GM19395 (cell line): ENCODE results near the gene KRT34.
"Not testable (repeated sequence)": the region's sequence is repeated elsewhere in the genome, so short reads cannot be mapped to it uniquely, and the experiment has no call there.

ENCODE experiments used
- ATAC-seq: cut with Tn5 transposase; IDR thresholded peaks from one replicate; pipeline ENCODE4 v1.9.1; 2021; ENCODE audit warnings: mild to moderate bottlenecking, moderate library complexity; ENCODE audit not compliant: unreplicated experiment

Gene KRT34

DNA sequence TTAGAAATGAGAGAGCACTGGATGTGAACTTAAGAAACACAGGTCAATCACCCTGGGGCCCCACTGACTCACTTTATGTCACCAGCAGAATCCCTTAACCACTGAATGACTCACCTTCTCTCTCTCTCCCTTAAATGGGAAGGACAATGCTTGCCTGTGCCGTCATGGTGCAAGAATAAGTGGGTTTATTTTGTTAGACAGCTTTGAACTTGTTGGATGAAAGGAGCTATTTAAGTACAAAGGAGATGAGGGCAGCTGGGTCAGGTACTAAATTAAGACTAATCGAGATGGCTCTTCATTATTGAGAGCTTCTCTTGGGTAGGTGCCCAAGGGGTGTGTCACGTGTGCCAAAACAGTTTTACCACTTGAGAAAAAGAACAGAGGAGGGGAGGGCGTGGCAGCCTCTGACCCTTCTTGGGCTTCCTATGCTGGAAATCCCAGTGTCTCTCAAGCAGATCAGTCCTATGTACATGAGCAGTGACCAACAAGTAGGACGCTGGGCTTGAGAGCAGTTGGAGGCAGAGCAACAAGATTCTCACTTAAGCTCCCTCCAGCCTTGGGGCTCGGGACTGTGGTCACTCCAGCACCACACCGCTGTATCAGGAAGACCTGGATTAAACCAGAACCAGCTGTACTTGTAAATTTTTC lies 22.0 kb upstream of the KRT34 start:
- ATAC-seq: no peak

DNA sequence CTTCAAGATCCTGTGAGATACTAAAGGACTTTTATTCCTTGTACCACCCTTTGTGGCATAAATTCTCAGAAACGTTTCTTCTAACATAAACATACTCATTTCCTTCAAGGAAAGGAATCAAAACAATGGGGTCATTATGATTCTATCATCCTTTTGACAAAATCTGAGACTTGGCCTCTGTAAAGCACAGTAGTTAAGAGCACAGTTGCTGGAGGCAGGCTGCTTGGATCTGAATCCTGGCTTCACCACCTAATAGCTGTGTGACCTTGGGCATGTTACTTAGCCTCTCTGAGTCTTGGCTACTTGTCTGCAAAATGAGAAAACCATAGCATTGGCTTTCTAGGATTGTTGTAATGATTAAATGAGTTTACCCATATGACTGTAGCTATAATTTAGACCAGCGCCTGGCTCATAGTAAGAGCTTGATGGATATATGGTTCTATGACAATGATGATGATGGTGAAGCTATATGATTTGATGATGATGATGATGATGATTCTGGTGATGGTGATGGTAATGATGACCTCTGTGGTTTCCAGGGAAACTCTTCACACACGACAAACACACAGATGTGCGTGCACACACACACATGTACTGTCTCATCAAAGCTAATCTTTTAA lies 21.4 kb upstream of the KRT34 start:
- no peak for ATAC-seq

DNA sequence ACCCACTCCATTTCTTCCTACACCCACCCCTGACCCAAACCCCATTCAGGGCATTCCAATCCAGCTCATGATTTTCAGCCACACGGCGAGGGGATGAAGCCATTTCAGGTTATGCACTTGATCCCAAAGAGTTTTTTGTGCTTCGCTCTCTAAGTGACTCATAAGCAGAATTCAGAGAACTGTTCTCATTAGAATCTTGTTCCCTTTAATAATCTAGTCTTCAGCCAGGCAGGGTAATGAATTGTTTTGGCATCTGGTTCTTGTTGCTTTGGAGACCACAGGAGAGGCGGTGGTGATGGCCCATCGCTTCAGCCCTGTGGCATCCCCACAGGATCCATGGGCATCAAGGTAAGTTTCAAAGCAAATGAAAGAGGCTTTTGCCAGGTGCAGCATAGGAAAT lies 20.1 kb upstream of the KRT34 start:
- no peak for ATAC-seq

DNA sequence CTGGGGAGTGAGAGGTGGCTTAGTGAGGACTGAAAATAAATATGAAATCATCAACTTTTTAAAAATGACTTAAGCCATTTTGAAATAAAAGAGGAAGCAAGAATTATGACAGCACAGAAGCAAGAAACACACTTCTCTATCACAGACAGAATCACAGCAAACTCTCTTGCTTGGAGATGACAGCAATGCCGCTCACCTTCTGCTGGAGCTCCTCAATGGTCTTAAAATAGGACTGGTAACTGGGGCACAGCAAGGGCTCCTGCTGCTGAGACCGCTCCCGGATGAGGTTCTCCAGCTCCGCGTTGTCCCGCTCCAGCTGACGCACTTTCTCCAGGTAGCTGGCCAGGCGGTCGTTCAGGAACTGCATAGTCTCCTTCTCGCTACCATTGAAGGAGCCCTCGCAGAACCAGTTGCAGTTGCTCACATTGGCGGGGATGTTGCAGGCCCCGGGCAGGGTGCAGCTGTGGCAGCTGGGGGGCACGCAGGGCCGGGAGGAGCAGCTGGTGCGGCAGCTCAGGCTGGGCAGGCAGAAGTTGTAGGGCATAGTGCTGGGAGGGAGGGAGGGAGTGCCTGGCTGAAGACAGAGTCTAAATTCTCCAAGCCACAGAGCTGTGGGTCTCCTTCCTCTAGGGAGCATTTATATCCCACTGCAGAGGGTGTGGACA lies 15.0 kb upstream of the KRT34 start, which contains the start of gene KRT31:
TSS of gene KRT31 (minus strand) at position 613 of the 665 bp plus-strand sequence. CDS start at position 544, 69 bp downstream.
- no peak for ATAC-seq

DNA sequence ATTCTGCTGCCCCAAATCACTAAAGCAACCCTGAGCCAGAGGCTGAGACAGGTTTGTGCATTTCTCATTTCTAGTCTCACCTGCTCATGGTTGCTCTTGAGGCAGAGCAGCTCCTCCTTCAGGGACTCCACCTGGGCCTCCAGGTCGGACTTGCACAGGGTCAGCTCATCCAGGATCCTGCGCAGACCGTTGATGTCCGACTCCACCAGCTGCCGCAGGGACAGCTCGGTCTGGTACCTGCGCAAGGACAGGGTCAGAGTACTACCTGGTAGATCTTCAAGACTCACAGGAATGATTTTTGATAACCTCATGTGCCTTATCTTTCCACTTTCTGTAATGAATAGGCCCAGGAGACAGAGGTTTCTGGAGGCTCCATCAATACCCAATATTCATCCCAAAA lies 14.2 kb upstream of the KRT34 start:
- no peak for ATAC-seq

DNA sequence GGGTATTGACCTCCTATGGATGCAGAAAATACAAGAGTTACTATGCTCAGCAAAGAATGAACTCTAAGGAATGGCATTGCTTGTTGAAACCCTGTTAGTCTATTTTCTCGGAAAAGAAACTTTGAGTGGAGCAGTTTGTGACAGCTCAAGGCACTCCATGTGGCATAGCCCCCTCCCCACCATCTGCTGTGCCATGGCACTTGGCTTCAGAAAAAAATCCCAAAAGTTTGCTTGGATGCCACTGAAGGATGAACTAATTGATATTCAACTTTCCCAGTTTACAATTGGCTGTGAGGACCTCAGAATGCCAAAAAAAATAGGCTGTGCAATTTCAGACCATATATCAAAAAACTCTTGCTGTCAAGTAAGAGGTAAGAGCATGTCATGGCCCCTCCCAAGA lies 13.5 kb upstream of the KRT34 start:
- no peak for ATAC-seq

DNA sequence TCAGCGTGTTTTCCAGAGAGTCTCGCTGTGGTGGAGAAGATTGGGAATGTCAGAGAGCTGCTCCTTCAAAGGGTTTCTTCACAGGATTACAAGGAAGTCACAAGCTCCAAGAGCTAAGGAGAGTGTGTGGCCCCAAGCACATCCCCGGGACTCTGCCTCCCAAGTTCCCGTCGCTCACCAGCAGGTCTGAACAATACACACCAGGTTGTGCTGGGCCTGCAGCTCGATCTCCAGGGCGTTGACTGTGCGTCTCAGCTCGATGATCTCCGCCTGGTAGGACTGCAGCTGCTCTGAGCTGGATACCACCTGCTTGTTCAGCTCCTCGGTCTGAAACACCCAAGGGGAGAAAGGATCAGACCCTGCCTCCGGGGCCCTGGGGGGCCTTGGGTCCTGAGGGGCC lies 12.9 kb upstream of the KRT34 start:
- ATAC-seq: not testable (repeated sequence)

DNA sequence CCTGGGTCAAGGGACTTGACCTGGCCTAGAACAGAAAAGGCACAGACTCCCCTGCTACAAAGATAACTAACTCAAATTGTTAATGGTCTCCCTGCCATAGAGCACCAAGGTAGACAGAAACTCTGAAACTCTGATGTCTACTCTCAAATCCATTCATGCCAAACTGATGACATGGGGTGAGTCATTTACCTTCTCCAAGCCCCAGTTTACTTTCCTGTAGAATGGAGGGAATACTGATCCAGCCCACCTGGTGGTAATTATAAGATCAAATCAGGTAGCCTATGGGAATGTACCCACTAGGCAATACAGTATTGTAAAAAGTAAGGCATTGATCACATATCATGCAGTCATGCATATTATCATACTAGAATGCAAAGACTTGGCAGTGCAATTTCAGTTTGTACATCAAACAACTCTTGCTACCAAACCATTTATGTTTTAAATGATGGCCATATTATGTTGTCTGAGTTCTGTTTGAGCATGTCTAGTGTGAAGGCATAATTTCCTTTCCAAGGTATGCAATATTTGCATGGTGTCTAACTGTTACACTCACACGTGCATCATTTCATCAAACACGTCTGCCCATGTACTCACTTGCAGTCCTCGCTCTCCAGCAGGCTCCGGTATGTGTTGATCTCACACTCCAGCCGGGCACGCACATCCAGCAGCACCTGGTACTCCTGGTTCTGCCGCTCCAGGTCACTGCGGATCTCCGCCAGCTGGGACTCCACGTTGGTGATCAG lies 12.3 kb upstream of the KRT34 start:
- no peak for ATAC-seq

DNA sequence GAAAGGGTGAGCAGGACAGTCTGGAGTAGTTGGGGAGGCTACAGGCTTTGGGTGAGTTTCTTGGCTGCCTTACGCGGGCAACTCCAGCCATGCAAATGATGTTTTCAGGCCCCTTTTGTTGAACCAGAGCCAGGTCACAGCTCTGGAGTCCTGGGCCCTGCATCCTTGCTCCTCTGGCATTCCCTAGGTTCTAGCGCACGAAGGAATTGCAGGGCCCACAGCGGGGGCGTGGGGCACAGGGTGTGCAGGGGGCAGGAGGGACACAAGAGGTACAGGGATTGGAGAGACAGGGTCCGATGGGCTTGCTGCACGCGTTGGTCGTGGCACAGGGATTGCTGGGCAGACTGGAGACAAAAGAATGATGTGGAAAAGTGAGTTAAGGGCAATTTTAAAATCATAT lies 11.7 kb upstream of the KRT34 start:
- no peak for ATAC-seq

DNA sequence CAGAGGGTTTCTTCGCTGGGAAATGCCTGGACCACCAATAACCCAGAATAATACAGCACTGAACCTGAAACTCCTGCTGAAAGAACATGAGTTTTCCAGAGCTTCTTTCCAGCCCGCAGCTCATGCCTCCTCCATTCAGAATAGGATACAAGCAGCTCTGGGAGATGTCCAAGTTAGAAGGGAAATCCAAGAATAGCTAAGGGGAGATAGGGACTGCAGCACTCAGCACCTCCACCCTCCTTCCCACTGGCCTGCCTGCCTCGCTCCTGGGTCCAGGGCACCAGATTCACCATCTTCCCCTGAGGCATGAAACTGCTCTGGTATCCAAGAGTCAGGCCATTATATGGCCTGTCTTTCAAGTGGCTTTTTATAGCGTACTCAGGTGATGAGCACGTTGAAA lies 11.2 kb upstream of the KRT34 start:
- ATAC-seq: no peak

DNA sequence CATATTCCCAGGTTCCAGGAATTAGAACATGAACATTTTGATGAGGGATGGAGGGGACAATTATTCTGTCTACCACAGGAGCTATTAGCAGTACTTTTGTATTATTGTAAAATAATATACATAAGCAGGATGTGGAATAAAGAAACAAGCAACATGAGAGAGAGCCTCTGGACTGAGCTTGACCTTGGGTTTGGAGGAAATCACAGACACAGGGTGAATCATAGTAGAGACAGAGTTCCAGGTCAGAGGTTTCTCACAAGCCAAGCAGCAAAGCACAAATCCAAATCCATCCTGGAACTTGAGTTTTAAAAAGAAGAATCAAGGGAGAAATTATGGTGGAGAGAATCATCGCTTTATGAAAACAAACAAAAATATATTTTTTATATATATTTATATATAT lies 10.2 kb upstream of the KRT34 start:
- ATAC-seq: no peak

DNA sequence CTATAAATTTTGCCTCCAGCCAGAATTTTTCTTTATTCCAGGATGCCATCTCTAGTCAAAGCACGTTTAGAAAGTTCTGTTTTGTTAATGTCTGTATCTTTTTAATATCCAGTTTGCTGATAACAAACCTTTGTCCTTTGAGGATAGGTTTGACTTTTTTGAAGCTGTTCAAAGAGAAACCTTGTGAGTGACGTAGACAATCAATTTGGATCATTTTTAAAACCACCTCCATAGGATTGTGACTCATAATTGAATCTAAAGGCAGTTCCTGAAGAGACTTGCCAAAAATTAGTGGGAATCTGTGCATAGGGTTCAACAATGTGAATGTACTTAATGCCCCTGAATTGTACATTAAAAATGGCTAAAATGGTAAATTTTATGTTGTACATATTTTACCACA lies 9.4 kb upstream of the KRT34 start:
- no peak for ATAC-seq

DNA sequence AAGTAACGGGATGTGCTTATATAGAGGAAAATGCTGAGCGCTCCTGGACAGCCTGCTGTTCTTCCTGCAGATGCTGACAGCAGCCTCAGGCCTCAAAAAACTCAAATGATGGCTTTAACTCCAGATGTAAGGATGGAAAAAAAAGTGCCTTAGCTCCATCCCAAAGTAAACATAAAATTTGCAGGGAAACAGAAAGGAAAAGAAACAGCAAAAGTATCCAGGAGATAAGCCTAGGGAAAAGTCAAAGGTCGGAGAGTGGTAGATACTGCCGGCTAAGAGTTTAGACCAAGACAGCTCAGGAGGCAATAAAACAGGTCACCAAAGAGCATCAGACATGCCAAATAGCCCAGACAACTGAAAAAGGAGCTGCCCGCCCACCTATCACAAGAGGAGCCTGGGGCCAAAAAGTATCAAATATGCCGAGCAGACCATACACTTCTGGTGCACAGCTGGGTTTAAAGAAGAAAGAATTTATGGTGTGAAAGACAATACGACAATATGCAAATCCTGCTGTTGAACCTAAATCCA lies 8.4 kb upstream of the KRT34 start:
- ATAC-seq: no peak

DNA sequence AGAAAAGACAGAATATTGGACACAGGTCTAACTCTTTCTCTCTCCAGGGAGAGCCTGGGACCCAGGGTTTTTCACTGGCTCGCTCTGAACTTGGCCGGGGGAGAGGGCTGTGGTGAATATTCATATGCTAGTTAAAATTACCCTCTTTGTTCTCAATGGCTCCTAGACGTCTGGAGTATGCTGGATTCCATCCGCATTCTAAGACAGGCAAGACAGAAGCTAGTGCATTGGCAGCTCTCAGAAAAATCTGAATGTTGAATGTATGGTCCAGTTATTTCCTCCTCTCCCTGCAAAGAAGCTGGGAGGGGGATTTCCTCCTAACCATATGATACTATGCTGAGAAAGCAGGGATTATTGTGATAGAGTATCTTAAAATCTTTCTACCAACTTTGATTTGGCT lies 5.6 kb upstream of the KRT34 start:
- ATAC-seq: no peak

DNA sequence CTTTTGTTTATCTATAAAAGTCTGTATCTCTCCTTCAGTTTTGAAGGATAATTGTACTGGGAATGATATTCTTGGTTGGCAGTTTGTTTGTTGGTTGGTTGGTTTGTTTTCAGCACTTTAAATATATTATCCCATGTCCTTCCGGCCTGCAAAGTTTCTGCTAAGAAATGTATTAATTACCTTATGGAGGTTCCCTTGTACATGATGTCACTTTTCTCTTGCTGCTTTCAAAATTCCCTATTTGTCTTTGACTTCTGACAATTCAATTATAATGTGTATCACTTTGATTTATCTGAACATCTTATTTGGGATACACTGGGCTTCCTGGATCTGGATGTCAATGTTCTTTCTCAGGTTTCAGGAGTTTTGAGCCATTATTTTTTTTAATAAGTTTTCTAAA lies 4.1 kb upstream of the KRT34 start:
- no peak for ATAC-seq

DNA sequence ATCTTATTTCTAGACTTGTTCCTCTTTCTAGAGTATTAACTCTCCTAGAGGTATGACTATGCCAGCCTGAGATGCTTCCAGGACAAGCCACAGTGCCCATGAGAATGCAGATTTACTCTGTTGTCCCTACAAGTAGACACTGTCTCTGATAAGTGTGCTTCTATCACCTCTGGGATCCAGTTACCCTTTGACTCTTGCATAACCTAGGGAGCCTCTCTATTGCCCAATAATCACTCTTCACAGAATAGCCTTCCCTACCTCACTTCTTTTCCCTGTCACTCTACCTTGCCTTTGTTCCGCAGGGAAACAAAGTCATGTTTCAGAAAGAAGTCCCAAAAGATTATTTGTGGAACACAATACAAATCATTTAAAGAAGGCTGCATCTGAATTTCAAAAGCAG lies 1.6 kb upstream of the KRT34 start:
- ATAC-seq: no peak

DNA sequence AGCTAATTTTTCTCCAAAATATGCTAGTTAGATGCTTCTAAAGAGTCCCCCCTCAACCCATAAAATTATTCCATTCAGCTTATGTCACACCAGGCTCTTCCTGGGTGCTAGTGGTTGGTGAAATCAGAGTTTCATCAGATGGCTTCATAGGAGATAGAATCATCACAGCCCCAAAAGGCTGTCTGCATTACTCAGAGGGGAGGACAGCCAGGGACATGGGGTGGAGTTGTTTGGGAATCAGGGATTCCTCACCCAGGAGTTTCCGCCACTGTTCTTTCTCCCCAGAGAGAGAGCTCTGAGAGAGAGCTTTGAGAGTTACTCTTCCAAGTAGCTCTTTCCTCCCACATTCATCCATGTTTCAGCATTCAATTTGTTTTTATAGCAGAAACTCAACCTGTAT lies 288 bp upstream of the KRT34 start:
- ATAC-seq: no peak

DNA sequence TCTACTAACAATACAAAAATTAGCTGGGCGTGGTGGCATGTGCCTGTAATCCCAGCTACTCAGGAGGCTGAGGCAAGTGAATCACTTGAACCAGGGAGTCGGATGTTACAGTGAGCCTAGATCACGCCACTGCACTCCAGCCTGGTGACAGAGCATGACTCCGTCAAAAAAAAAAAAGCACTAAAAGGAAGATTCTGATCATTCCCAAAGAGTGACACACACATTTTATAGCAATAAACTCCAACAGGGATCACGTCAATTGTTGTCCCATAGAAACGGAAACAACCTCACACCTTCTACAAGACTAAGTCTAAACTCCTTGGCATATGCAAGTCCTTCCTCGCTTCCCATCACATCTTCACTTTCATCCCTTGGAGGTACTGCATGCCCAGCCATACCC lies 2.0 kb downstream of the KRT34 start:
- ATAC-seq: not testable (repeated sequence)

DNA sequence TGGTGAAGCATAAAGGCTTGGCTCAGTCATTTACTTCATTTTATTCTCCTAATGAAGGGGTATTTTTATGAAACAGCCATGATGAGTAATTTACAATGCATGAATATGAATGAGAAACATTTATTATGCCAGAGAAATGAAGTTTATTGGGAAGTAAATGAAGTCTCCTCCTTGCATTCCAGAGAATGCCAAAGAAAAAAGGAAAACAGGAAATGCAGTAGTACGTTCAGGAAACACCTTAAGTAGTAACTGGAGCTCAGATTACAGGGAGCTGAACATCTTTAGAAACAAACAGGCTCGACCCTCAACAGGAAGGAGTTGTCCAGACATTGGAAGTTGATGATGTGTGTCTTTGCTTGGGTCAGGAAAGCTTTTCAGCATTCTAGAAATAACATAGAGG lies 4.6 kb downstream of the KRT34 start:
- ATAC-seq: no peak

DNA sequence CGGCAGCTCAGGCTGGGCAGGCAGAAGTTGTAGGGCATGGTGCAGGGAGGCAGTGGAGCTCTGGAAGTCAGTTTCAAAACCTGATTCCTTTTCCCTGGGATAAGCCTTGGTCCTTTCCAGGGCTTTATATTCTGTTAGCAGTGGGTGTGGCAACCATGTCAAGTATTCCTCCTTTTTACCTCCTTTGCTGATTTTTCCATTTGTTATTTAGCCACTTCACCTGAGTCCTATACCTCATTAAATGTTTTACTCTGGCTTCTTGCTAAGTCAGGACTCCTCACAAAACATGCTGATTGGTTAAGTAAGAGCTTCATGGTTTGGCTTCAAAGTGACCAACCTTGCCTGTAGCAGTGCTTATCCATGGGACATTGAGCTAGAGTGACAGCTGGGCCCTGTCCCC lies 12.4 kb downstream of the KRT34 start, which contains the start of gene KRT33B:
TSS of gene KRT33B (minus strand) at position 101 of the 400 bp plus-strand sequence. CDS start at position 38, 63 bp downstream.
- no peak for ATAC-seq

DNA sequence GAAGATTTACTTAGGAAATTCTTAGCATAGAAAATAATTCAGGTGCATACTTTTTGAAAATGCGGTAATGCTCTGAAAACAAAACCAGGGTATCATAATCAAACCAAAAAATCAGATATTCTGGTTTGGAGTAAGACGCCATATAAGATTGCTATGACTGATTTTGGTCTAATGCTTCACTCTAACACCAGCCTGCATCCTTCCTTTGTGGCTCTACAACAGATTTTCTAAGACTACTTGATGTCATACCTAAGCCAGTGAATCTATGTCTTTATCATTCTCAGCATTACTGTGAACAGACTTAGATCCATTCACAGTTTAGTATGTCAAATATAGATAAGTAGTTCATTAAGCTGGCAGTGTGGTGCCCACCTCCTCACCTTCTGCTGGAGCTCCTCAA lies 13.1 kb downstream of the KRT34 start:
- ATAC-seq: no peak
